ENCODE data around the gene RPS6KA5.
"Not testable (repeated sequence)": the region's sequence is repeated elsewhere in the genome, so short reads cannot be mapped to it uniquely, and the experiment has no call there.

Gene RPS6KA5

DNA sequence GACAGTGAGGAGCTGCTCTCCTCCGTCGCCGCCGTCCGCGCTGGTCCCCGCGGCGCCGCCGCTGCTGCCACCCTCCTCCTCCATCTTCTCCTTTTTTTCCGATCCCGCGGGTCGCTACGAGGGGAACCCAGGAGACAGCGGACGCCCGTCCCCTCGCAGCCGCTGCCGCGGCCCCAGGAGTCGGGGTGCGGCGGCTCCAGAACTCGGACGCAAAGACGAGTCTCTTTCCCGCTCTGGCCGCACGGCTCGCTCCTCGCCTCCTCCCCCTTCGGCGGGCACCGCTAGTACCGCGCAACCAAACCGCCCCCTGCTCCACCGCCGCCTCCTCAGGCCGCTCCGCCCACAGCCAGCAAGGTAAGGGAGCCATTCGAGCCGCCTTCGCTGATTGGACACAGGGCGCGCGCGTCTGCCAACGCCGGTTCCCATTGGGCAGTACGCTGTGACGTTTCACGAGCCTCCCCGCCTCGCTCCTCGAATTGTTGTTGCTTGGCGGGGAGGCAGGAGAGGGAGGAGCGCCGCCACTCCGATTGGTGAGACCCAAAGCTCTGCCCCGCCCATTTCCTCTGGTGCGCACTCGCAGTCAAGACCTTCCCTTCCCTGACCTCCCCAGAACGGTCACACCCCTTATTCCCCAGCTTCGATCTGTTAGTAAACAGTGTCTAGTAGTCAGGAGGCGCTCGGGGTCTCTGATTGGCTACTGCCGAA, at the start of gene RPS6KA5:
Gene RPS6KA5 (minus strand): TSS at position 291 of the 705 bp plus-strand sequence. CDS start 207 bp downstream, at position 84.
- no peaks in the 10 kb centered on the region for H3K27me3 ChIP-seq (ENCODE audit: control insufficient read depth, insufficient read depth, low read length)
- H3K9me3 ChIP-seq (ENCODE audit: control insufficient read depth, low read depth, low read length), result no peaks in the 10 kb centered on the region

DNA sequence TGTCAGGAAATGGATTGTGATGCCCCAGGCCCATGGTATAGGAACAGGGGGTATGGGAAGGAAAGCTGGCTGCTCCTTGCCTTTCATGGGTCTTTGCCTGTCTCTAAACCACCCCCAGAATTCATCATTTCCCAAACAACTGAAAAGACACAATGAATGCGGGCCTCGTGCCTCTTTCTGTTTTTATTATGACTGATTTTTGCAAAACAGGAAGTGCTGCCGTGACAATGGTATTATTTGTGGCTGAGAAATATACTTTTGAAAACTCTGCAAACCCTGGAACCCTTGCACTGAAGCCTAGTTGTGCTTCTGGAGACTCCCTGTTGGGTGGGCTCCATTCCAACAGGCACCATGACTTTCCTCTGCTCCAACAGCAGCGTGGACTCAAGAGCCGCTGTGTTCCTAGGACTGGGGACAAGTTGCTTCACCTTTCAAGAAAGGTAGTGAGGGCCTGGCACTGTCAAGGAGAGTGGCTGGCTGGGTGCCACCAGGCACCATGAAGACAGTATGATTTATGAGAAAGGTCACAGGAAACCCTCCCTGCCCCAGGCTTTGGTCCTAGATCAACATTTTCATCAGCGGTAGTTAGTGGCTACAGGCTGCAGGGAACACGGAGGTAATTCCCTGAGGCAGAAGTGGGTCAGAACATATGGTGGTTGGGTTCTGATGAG, 48.6 kb upstream of the RPS6KA5 start:
- Histone ChIP-seq H3K9me3 (ENCODE audit: control insufficient read depth, low read depth, low read length) (no peaks in the 10 kb centered on the region), H3K4me1 (ENCODE audit: control insufficient read depth, low read depth, low read length) (peaks cover 7% of the 10 kb centered on the region), H3K27ac (ENCODE audit: low read length) (no peak overlapping the region), H3K4me3 (ENCODE audit: low read length) (no peak overlapping the region), H3K27me3 (ENCODE audit: control insufficient read depth, insufficient read depth, low read length) (no peaks in the 10 kb centered on the region), H3K36me3 (ENCODE audit: control insufficient read depth, low read depth, low read length) (no peaks in the 10 kb centered on the region), H3K9ac (ENCODE audit: low read length) (no peak overlapping the region)

More for the DNA sequence above, at the start of gene RPS6KA5:
- peak within 1 kb of the TSS; percentile 82 for H3K4me3 ChIP-seq (ENCODE audit: low read length)
- no peaks in the 10 kb centered on the region for H3K4me1 ChIP-seq (ENCODE audit: control insufficient read depth, low read depth, low read length)
- peak within 1 kb of the TSS; percentile 83 for H3K9ac ChIP-seq (ENCODE audit: low read length)
- no peaks in the 10 kb centered on the region for H3K36me3 ChIP-seq (ENCODE audit: control insufficient read depth, low read depth, low read length)
- peak within 1 kb of the TSS; percentile 32 for H3K27ac ChIP-seq (ENCODE audit: low read length)

DNA sequence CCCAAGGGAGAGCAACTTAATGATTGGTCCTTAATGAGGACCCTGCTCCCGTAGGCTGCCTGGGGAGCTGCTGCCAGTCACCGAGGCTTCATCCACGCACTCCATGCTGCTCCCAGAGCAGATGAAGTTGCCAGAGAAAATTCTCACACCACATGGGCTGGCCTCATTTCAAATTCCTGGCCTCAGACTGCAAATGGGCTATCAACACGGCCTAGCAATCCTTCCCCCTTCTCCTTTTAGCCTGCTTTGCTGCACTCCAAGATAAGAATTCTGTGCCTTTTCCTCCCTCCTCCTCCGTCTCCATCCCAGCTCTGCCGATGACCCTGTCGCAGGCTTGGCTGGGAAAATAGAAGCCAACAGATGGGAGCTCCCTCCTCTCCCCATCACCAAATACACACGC, 42.7 kb upstream of the RPS6KA5 start:
- H3K9ac ChIP-seq (ENCODE audit: low read length), result no peak overlapping the region
- no peak overlapping the region for H3K27ac ChIP-seq (ENCODE audit: low read length)
- H3K4me3 ChIP-seq (ENCODE audit: low read length), result no peak overlapping the region
- no peaks in the 10 kb centered on the region for H3K9me3 ChIP-seq (ENCODE audit: control insufficient read depth, low read depth, low read length)
- H3K36me3 ChIP-seq (ENCODE audit: control insufficient read depth, low read depth, low read length), result no peaks in the 10 kb centered on the region
- no peaks in the 10 kb centered on the region for H3K4me1 ChIP-seq (ENCODE audit: control insufficient read depth, low read depth, low read length)
- H3K27me3 ChIP-seq (ENCODE audit: control insufficient read depth, insufficient read depth, low read length), result no peaks in the 10 kb centered on the region

DNA sequence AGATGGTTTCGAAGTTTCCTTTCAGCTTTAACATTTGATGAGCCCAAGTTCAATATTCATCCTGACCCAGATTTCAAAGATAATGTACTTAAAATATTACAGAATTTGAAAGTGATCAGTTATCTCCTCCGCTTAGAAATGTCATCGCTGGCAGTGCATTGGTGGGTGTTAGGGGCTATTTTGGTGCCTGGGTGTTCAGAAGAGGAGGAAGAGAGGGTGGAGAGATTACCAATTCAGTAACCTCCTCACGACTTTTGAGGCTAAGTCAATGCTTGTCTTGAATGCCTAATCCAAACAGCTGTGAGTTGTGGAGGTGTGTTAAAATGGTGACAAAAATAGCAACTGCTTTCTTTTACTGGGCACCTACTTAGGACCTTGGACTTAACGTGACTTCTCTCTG, 39.7 kb upstream of the RPS6KA5 start:
- Histone ChIP-seq H3K27ac (ENCODE audit: low read length) (no peak overlapping the region), H3K36me3 (ENCODE audit: control insufficient read depth, low read depth, low read length) (no peaks in the 10 kb centered on the region), H3K9me3 (ENCODE audit: control insufficient read depth, low read depth, low read length) (no peaks in the 10 kb centered on the region), H3K4me3 (ENCODE audit: low read length) (no peak overlapping the region), H3K4me1 (ENCODE audit: control insufficient read depth, low read depth, low read length) (no peaks in the 10 kb centered on the region), H3K9ac (ENCODE audit: low read length) (no peak overlapping the region), H3K27me3 (ENCODE audit: control insufficient read depth, insufficient read depth, low read length) (no peaks in the 10 kb centered on the region)

DNA sequence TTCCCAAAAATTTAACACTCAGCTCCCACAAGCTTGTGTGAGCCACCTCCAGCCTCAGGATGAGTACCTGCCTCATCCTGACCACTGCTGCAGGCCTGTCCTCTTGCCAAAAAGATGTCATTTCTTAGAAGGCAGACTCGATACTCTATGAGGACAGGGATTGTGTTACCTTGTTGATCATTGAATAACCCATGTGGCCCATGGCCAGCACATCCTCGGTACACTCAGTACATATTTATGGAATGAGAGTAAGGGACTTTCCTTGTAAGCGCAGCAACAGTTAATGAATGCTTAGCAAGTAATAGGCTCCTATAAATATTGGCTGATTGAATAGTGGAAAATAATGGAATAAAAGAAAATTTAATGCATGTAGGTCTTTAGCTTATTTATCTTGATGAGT, 38.1 kb upstream of the RPS6KA5 start:
- H3K4me3 ChIP-seq (ENCODE audit: low read length), result no peak overlapping the region
- no peaks in the 10 kb centered on the region for H3K27me3 ChIP-seq (ENCODE audit: control insufficient read depth, insufficient read depth, low read length)
- no peaks in the 10 kb centered on the region for H3K36me3 ChIP-seq (ENCODE audit: control insufficient read depth, low read depth, low read length)
- H3K9ac ChIP-seq (ENCODE audit: low read length), result no peak overlapping the region
- no peak overlapping the region for H3K27ac ChIP-seq (ENCODE audit: low read length)
- no peaks in the 10 kb centered on the region for H3K4me1 ChIP-seq (ENCODE audit: control insufficient read depth, low read depth, low read length)
- H3K9me3 ChIP-seq (ENCODE audit: control insufficient read depth, low read depth, low read length), result no peaks in the 10 kb centered on the region

DNA sequence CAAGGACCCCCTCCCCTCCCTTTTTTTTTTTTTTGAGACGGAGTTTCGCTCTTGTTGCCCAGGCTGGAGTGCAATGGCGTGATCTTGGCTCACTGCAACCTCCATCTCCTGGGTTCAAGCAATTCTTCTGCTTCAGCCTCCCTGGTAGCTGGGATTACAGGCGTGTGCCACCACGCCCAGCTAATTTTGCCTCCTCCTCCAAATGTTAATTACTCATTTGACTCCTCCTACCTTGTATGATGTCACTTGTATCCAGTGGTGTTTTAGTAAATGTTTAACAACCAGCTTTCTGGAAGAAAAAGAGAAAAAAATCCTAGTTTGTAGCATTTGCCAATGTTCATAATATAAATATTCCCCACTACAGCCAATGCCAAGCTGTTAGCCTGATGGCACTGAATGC, 37.2 kb upstream of the RPS6KA5 start:
- H3K27ac ChIP-seq (ENCODE audit: low read length); H3K4me3 ChIP-seq (ENCODE audit: low read length); H3K9ac ChIP-seq (ENCODE audit: low read length); H3K36me3 ChIP-seq (ENCODE audit: control insufficient read depth, low read depth, low read length); H3K27me3 ChIP-seq (ENCODE audit: control insufficient read depth, insufficient read depth, low read length); H3K4me1 ChIP-seq (ENCODE audit: control insufficient read depth, low read depth, low read length); H3K9me3 ChIP-seq (ENCODE audit: control insufficient read depth, low read depth, low read length): not testable (repeated sequence)

DNA sequence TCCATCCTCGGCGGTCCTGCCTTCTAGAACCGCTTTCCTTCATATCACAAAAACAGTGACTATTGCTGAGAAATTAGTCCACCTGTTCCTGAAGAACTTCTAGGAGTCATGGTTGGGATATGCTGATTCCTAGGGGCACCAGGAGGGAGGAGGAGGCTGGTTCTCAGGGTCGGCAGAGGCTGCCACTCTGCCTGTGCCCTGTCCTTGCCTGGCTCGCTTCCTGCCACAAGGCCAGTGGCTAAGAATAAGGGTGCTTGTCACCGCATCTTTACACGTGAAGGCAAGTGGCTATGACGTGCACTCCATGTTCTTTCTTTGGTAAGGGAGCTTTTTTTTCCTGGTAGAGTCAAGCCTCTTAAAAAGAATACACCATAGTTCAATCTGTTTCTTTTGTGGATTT, 34.7 kb upstream of the RPS6KA5 start:
- Histone ChIP-seq H3K27me3 (ENCODE audit: control insufficient read depth, insufficient read depth, low read length) (no peaks in the 10 kb centered on the region), H3K4me3 (ENCODE audit: low read length) (no peak overlapping the region), H3K36me3 (ENCODE audit: control insufficient read depth, low read depth, low read length) (no peaks in the 10 kb centered on the region), H3K9ac (ENCODE audit: low read length) (no peak overlapping the region), H3K4me1 (ENCODE audit: control insufficient read depth, low read depth, low read length) (no peaks in the 10 kb centered on the region), H3K27ac (ENCODE audit: low read length) (no peak overlapping the region), H3K9me3 (ENCODE audit: control insufficient read depth, low read depth, low read length) (no peaks in the 10 kb centered on the region)

DNA sequence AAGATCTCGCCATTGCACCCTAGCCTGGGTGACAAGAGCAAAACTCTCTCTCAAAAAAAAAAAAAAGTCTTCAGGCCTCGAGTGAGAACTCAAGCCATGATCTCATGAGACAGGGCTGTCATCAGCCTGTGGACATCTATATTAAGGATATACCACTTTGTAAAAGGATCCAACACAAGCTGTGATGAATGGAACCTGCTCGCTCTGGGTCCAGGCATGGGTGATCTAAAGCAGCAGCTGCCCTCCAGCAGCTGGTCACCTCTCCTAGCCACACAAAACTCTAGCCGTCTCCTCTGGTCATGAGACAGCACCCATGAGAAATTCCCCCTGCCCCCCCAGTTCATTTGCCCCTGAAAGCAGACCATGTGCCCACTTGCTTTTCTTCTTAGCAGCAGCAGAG, 34.3 kb upstream of the RPS6KA5 start:
- H3K36me3 ChIP-seq (ENCODE audit: control insufficient read depth, low read depth, low read length), result no peaks in the 10 kb centered on the region
- H3K9me3 ChIP-seq (ENCODE audit: control insufficient read depth, low read depth, low read length), result no peaks in the 10 kb centered on the region
- H3K9ac ChIP-seq (ENCODE audit: low read length), result no peak overlapping the region
- no peaks in the 10 kb centered on the region for H3K27me3 ChIP-seq (ENCODE audit: control insufficient read depth, insufficient read depth, low read length)
- H3K4me1 ChIP-seq (ENCODE audit: control insufficient read depth, low read depth, low read length), result no peaks in the 10 kb centered on the region
- H3K4me3 ChIP-seq (ENCODE audit: low read length), result no peak overlapping the region
- no peak overlapping the region for H3K27ac ChIP-seq (ENCODE audit: low read length)

DNA sequence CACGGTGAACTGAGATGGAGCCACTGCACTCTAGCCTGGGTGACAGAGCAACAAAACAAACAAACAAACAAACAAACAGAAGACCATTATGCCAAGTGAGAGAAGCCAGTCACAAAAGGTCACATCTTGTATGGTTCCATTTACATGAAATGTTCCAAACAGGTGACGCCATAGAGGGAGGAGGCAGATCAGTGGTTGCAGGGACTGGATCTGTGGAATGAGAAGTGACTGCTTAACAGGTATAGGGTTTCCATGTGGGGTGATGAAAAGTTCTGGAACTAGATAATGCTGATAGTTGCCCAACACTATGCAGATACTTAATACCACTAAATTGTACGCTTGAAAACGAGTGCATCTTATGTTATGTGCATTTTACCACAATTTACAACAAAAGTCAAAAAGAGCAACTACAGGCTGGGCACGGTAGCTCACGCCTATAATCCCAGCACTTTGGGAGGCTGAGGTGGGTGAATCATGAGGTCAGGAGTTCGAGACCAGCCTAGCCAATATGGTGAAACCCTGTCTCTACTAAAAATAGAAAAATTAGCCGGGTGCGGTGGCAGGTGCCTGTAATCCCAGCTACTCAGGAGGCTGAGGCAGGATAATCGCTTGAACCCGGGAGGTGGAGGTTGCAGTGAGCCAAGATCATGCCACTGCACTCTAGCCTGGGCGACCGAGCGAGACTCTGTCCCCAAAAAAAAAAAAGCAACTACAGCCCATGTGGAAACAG, 33.5 kb upstream of the RPS6KA5 start:
- not testable (repeated sequence) for H3K4me3 ChIP-seq (ENCODE audit: low read length); H3K27me3 ChIP-seq (ENCODE audit: control insufficient read depth, insufficient read depth, low read length); H3K36me3 ChIP-seq (ENCODE audit: control insufficient read depth, low read depth, low read length); H3K9ac ChIP-seq (ENCODE audit: low read length); H3K27ac ChIP-seq (ENCODE audit: low read length); H3K4me1 ChIP-seq (ENCODE audit: control insufficient read depth, low read depth, low read length); H3K9me3 ChIP-seq (ENCODE audit: control insufficient read depth, low read depth, low read length)

DNA sequence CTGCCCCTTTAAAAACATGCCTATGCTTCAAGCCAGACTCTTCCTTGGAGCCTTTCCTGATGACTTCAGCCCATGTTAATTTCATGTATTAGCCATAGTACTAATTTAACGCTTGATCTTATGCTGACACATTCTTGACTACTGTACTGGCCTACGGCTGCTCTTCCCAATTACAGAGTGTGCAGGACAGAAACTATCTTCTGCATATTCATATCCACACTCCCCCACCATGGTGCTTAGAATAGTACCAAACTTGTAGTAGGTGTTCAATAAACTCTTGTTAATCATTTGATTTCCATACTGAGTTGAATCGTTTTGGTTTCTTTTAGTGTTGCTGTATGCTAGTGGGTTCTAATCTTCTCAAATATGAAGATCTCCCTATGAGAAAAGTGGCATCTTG, 31.6 kb upstream of the RPS6KA5 start:
- H3K27me3 ChIP-seq (ENCODE audit: control insufficient read depth, insufficient read depth, low read length), result no peaks in the 10 kb centered on the region
- H3K4me1 ChIP-seq (ENCODE audit: control insufficient read depth, low read depth, low read length), result no peaks in the 10 kb centered on the region
- no peaks in the 10 kb centered on the region for H3K9me3 ChIP-seq (ENCODE audit: control insufficient read depth, low read depth, low read length)
- H3K9ac ChIP-seq (ENCODE audit: low read length), result no peak overlapping the region
- H3K4me3 ChIP-seq (ENCODE audit: low read length), result no peak overlapping the region
- no peaks in the 10 kb centered on the region for H3K36me3 ChIP-seq (ENCODE audit: control insufficient read depth, low read depth, low read length)
- no peak overlapping the region for H3K27ac ChIP-seq (ENCODE audit: low read length)

DNA sequence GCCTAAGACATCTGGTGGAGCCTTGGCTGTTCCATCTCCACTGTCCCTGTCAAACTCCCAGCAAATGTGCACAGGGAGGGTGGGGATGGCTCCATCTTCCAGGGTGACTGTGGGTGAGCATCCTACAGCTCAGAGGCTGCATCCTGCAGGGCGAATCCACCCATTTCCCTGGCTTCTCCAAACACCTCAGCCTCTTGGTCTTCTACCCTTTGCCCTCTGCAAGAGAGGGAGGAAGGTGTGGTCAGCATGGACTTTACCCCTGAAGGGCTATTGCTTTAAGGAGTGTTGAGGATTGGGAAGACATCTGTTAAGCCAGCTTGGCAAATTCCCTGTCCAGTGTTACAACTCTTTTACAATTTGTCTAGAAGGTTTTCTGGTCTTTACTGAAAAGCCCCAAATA, 30.3 kb upstream of the RPS6KA5 start:
- no peak overlapping the region for H3K9ac ChIP-seq (ENCODE audit: low read length)
- no peak overlapping the region for H3K27ac ChIP-seq (ENCODE audit: low read length)
- no peaks in the 10 kb centered on the region for H3K9me3 ChIP-seq (ENCODE audit: control insufficient read depth, low read depth, low read length)
- no peaks in the 10 kb centered on the region for H3K4me1 ChIP-seq (ENCODE audit: control insufficient read depth, low read depth, low read length)
- H3K36me3 ChIP-seq (ENCODE audit: control insufficient read depth, low read depth, low read length), result no peaks in the 10 kb centered on the region
- H3K4me3 ChIP-seq (ENCODE audit: low read length), result no peak overlapping the region
- H3K27me3 ChIP-seq (ENCODE audit: control insufficient read depth, insufficient read depth, low read length), result no peaks in the 10 kb centered on the region
